Stimulated activated CD4-positive, alpha-beta T cell treated with anti-CD3 and anti-CD28 coated beads, Interleukin-4, amount 100 ng/mL, for 1 hour (primary cell): ENCODE measurements around the gene FBXW2.
"Not testable (repeated sequence)": the region's sequence is repeated elsewhere in the genome, so short reads cannot be mapped to it uniquely, and the experiment has no call there.

Source experiments
- DNase-seq: peaks from one replicate; pipeline ENCODE4 v3.0.0-alpha.2; 2020

FBXW2 gene

DNA sequence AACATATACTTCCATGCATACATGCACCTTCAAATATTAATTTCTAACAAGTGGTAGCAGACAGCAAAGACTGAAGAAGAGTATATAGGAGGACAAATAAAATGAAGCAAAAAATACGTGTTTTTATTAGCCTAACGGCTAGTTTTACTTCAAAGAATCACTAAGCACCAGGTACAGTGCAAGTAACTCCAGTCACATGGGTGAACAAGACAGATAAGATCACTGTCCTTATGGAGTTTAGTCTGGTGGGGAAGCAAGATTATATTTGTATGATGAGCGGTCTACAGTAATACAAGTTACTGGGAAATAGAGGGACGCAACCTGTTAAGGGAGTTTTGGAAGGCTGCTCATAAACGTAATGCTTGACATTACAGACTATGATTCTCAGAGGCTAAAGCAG lies 16.0 kb downstream of the FBXW2 start:
- no peak for DNase-seq

DNA sequence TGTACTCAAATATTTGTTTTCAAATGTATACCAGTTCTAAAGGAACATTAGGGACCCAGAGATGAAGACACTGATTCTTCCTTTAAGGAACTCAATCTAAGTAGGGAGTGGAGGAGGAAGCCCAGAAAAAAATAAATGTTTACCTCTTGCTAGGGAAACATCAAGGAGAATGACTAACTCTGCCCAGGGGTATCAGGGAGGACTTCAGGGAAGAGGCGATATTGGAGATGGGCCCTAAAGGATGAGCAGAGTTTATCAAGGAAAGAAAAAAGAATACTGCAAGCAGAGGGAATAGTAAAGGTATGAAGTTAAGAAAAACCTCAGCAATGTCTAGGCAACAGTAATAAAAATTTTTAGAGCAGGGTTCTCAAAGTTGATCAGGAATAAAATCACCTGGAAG lies 16.4 kb downstream of the FBXW2 start:
- no peak for DNase-seq

DNA sequence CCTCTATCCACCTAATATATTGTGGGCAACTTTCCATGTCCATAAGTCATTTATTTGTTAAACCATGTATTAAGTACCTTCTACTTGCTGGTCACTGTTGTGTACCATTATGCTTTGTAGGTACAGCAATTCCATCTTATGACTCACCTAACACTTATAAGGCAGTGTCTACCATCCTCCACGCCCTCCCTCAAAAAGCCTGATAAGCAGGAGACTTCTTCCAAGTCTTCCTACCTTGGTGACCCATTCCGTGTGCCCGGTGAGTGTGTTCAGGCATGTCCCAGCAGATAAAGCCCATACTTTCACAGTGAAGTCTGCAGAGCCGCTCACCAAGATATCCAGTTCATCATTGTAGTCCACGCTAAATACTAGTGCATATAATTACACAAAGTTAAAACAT lies 17.4 kb downstream of the FBXW2 start:
- DNase-seq, result no peak

DNA sequence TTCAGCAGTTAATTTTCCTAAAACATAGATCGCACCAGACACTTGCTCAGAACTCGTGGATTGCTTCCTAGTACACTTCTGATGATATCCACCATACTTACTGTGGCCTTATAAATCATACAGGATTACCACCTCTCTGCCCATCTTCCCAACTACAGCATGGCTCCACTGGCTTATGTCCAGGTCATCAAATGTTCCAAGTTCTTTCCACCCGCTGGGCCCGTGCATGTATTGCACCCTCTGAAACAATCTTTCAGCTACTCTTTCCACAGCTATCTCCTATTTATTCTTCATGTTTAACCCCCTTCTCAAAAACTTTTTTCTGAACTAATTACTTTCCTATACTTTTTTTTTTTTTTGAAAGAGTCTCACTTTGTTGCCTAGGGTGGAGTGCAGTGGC lies 18.5 kb downstream of the FBXW2 start:
- no peak for DNase-seq

DNA sequence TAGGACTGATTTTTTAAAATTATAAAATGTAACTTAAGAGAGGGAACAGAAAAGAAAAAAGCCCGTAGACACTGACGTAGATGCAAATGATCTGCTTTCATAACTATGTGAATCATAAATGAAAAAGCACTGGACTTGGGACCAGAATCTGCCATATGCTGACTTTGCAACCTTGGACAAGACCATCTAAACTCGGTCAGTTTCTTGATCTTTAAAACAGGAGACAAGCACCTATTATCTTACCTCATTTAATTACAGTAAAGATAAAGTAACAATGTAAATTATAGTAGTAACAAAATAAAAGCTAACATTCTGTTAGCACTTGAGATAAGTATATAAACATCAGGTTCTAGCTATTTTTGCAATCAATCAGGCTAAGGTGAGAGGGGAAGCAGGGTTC lies 20.0 kb downstream of the FBXW2 start:
- no peak for DNase-seq

DNA sequence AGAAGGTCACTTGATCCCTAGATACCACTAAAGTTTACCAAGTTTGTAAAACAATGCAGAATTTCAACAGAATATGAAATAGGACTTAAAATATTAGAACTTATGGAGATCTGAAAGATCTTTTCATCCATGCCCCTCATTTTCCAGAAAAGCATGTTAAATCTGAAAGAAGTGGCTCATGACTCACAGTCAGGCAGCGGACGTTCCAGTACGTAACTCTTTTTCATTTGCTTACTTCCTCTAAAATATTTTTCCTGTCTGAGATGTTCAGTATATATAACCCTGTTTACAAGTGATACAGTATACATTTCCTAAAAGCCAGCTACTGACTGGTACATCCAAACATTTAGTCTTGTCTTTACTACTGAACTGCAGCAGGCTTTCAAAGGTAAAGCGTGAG lies 22.3 kb downstream of the FBXW2 start:
- no peak for DNase-seq

DNA sequence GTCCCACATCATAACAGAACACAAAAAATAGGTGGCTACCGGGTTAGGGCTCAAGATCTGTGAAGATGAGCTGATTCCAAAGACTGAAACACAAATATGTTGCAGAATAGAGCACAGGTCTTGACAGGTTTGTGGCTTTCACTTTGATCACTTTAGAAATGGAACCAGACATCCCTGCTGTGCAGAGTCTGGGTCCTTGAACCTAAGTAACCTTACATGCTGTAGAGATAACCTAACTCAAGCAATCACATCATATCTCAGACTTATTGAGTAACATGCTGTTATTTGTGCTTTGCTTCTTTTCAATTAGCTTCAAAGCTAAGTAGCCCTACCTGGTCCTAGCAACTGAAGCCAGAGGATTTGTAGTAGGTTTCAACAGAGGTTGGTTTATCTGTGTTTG lies 24.3 kb downstream of the FBXW2 start:
- DNase-seq, result no peak

DNA sequence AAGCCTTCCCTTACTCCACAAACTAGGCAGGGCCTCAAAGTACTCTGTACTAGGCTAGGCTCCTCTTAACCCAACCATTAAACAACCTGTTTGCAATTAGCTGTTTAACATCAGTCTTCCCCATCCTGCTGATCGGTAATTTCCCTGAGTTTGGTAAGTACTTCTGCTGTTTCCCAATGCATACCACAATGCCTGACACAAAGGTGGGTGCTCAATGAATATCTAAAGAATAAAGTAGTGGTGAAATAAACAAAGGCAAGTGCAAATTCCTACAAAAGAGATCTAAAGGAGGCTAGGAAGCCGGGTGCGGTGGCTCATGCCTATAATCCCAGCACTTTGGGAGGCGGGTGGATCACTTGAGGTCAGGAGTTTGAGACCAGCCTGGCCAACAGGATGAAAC lies 25.0 kb downstream of the FBXW2 start:
- no peak for DNase-seq

DNA sequence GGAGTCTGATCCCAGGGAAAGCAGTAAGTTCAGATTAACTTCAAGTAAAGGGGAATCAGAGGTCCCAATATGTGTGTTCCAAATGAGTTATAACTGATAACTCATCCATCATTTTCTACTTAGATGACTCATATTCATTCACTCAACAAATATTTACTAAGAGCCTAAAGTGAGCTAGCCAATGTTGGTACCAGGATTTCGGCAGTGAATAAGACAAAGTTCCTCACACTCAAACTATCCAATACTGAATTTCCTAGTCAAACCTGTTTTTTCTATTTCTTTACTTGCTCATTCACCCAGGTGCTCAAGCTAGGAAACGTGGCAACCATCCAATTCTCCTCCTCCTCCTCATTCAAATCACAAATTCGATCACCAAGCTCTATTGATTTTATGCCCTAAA lies 25.8 kb downstream of the FBXW2 start:
- no peak for DNase-seq

DNA sequence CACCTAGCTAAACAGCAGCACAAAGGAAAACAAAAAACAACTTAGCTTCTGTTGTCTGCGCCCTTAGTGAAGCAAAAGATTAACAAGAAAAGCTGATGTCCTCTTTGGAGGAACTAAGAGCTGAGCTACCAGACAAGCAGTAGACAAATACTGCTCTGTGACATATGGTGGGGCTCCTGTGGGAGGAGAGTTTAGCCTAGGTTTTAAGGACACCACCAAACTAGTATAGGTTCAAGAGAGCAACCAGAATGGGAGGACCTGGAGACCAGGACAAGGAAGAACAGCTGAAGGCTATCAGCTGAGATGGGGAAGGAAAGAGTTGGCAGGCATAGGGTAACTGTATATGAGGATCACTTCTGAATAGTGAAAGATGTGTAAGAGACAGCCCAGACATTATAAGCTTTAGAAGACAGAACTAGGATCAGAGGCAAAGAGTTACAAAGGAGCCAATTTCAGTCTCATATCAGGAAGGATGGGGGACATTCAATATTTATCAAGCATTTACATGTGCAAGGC lies 27.2 kb downstream of the FBXW2 start:
- no peak for DNase-seq

DNA sequence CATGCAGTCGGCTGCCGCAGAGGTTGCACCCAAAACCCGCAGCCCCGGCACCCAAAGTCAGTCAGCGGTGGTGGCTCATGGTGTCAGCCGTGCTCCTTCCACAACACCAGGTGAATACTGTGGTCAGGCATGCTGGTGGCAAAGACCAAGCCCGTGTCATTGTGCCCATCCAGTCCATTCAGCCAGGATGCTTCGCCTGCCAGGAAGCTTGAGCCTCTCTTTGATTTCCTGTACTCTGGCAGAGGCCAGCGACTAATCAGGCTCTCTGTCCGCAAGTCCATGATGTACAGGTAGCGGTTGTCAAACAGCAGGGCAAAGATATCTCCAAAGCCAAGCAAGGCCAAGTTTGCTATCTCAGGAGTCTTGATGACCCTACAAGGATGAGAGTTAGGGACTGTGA lies 28.7 kb downstream of the FBXW2 start:
- DNase-seq, result no peak

DNA sequence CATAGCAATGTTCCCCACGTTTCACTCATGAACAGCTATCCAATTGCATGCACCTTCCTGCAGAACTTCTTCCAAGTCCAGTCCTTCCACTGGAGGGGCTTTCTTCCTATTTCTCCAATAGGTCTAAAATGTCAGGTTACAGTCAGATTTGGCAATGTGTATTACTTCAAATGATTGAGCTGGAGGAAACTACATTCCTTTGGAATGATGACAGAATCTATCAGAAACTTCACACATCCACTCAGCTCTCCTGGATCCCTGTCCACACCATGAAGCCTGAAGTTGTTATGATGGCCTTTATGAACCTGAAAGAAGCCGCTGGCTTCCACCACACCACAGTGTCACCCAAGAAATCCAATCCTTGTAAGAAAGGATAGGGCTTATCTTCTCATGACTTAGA lies 32.2 kb downstream of the FBXW2 start:
- no peak for DNase-seq

DNA sequence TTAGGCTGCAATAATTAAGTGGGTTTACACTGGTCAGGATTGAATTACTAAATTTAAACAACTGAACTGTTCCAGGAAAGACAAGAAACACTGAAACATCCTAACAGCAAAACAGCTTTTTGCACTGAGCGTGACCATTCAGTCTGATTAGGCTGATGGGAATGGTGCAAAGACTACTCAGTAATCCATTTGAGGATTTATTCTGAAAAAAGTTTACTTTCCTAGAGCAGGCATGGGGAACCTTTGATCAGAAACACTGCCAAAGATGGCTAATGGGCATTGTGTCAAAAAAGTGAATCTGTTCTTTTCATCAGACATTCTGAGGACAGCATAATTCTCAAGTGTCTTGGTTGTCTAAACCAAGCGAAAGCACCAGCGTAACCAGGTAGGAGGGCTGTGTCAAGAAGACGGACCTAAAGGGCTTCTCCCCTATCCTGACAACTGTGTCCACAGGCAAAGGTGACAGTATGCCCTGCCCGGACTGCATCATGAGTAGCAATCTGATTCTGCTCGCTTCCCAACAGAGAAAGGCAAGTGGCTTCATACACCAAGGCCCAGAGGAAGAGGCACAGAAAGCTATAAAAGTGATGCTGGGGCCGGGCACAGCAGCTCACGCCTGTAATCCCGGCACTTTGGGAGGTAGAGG lies 33.3 kb downstream of the FBXW2 start:
- no peak for DNase-seq

DNA sequence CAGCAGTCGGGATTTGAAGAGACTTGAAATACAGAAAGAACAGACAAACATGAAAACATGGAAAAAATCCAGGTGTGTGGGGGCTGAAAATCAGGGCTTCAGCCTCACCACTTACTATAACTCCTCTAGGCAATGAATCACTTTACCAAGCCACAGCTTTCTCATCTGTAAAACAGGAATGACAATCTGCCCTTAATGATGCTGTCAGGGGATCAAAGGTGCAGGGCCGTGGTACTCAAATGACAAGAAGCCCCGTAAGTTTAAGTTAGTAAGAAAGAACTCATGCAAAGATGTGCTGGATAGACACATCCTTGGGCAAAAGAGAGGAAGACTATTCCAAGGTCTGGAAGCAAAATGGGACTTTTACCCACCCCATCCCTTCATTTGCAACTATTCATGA lies 34.7 kb downstream of the FBXW2 start:
- DNase-seq, result no peak

DNA sequence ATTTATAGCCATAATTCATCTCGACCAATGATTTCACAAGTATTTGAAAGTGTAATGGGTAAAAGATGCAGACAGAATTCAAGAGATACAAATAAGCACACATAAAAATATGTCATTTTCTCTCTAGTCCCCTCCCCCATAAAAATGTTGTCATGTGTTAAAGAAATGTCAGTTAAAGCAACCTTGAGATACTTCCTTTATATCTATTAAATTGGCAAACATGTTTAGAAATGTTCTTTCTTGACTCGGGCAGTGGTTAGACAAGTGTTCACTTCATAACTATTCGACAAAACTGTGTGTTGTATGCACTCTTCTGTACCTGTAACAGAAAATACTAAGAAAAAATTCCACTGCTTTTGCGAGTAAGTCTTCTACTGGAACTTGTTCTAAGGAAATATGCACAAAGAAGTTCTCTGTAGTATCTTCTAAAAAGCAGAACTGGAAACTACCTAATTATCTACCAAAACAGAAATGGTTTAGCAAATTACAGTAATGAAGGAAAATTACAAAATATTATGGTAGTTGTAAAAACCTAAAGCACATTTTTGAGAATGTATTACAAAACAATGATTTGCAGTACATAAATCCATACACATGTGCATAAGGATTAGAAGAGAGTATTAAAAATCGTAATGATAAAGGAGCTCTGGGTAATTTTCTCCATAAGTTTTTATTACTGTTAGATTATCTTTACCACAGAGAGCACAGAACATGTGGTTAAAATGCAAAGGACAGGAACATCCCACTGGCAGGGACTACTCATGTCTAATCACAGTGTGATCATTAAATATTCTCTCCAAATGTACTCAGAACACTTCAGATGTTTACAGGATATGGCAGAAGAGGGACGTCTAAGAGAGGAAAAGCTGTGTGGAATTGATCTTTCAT lies 35.9 kb downstream of the FBXW2 start:
- DNase-seq, result no peak

DNA sequence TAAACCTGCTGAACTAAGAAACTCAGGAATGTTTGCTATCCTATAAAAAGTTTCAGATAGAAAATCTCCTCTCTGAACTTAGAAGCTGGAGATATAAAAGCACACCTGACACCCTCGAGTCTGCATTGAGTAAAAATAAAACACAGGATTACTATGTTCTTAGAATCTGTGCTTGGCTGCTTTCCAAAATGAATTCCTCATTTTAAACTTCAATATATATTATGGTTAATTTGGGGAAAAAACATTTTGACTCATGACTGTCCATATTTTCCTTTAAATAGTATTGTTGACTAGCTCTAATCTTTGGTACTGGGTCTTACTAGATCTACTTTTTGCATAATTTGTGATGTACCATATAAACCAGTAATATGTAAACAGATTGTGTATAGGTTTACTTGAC lies 36.7 kb downstream of the FBXW2 start:
- no peak for DNase-seq

DNA sequence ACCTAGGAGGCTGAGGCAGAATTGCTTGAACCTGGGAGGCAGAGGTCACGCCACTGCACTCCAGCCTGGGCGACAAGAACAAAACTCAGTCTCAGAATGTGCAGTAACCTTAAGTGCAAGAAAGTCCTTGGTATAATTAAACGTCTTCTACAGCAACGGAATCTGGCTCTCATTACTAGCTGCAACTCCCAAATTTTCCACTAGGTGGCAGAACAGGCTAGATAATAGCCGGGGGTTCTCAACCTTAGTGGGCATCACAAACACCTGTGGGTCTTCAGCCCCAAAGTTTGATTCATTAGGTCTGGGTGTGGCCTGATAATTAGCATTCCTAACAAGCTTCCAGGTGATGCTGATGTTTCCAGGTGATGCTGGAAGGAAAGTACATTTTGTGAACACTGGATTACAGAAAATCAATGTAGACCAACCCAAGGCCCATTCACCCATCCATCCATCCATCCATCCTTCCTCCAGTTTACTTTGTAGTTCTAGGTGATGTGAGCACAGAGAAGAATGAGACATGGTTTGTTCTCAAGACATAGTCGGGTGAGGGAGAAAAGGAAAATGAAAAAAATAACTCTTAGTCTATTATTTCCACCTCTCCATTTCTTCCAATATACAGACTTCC lies 37.3 kb downstream of the FBXW2 start:
- DNase-seq, result peak; percentile 38

DNA sequence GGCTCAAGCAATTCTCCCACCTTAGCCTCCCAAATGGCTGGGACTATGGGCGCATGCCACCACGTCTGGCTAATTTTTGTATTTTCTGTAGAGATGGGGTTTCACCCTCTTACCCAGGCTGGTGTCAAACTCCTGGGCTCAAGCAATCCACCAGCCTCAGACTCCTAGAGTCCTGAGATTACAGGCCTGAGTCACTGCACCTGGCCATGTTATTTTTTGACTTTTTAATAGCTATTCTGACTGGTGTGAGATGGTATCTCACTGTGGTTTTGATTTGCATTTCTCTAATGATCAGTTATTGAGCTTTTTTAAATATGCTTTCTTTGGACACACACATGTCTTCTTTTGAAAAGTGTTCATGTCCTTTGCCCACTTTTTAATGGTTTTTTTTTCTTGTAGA lies 38.2 kb downstream of the FBXW2 start:
- no peak for DNase-seq

DNA sequence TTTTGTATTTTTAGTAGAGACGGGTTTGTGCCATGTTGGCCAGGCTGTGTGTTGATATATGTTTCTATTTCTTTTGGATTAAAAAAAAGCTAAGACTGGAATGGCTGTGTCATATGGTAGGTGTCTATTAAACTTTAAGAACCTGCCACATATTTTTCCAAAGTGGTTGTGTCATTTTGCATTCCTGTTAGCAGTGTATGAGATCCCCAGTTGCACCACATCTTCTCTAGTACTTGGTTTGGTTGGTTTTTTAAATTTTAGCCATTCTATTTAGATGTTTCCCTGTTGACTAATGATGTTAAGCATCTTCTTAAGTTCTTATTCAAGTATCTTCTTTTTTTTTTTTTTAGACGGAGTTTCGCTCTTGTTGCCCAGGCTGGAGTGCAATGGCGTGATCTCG lies 42.8 kb downstream of the FBXW2 start:
- no peak for DNase-seq

DNA sequence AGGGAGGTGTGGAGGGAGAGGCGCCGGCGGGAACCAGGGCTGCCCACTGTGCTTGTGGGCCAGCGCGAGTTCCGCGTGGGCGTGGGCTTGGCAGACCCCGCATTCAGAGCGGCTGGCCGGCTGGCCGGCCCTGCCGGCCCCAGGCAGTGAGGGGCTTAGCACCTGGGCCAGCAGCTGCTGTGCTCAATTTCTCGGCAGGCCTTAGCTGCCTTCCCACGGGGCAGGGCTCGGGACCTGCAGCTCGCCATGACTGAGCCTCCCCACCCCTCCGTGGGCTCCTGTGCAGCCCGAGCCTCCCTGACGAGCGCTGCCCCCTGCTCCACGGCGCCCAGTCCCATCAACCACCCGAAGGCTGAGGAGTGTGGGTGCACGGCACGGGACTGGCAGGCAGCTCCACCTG lies 46.9 kb downstream of the FBXW2 start:
- DNase-seq, result not testable (repeated sequence)

DNA sequence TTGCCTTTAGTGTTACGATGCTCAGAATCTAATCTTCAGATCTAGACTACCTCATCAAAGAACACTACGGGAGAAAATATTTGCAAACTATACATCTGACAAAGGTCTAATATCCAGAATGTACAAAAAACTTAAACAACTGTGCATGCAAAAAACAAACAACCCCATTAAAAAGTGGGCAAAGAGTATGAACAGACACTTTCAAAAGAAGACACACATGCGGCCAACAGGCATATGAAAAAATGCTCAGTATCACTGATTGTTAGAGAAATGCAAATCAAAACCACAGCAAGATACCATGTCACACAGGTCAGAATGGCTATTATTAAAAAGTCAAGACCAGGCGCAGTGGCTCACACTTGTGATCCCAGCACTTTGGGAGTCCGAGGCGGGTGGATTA lies 47.9 kb downstream of the FBXW2 start:
- DNase-seq, result no peak

DNA sequence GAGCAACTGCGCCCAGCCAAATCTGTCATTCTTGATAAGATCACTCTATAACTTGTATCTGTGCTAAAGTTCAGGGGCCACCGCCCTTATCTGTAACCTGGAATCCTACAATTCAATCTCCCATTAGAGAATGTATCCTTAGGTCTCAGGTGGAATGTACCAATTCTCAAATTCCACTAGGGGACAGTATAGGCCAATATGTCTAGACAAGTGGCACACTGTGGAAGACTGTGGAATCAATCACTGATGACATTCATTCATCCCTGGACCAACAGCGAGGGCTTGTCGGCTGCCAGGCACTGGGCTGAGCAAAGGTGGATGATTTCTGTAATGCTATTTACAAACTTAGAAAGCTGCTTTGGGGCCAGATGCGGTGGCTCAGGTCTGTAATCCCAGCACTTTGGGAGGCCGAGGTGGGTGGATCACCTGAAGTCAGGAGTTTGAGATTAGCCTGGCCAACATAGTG lies 50.2 kb downstream of the FBXW2 start:
- no peak for DNase-seq

DNA sequence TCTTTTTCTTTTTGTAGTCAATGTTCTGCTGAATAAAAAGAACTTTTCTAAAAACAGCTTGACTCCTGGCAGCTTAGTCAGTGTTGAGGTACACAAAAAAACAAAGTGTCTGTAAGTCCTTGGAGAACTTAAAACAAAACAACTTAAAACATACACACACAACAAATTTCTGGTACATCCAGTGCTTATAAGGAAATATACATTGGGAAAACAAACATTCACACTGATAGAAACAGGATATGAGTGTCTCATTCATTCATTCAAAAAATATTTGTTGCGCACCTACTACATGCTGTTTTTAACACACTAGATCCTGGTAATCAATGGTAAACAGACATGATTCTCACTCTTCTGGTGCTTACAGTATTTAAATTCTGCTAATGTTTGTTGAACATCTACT lies 51.5 kb downstream of the FBXW2 start:
- no peak for DNase-seq

DNA sequence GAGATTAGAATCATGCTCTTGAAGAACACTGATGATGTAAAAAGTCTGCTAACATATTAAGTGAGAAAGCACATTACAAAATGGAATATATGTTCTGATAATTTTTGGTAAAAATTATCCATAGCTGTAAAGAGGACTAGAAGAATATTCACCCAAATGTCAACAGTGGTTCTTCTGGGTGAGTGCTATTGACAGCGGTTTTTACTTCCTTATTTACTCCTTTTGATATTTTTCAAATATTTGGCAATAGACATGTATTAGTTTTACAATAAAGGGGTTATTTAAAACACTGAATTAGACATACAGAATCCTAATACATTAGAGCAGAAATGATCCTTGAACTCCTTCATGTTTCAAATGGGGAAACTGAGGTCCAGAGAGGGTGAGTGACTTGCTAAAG lies 52.0 kb downstream of the FBXW2 start:
- no peak for DNase-seq
